NOMO-1 treated with DMSO at 0.1 percent for 48 hours (cell line): ENCODE results near the gene KIF24.
"Not testable (repeated sequence)": the region's sequence is repeated elsewhere in the genome, so short reads cannot be mapped to it uniquely, and the experiment has no call there.

Source experiments
- DNase-seq: peaks from one replicate; lab custom pipeline; 2025; ENCODE audit not compliant: unreplicated experiment; lab: John Stamatoyannopoulos, UW

KIF24 gene

GRCh38 chr9:34328987-34329832 is at the start of gene KIF24, which contains the start of gene NUDT2:
Gene KIF24, minus strand, starts transcription at chr9:34329268. Its CDS starts 17,922 bp downstream, at chr9:34311346.
Gene NUDT2, plus strand, starts transcription at chr9:34329569. Its CDS starts 9,471 bp downstream, at chr9:34339040.
- peak; percentile 100 for DNase-seq

GRCh38 chr9:34378376-34379060 is 49.5 kb upstream of the KIF24 start:
- no peak for DNase-seq

GRCh38 chr9:34377404-34377746 is 48.3 kb upstream of the KIF24 start:
- peak; percentile 41 for DNase-seq

GRCh38 chr9:34376596-34377403 is 47.7 kb upstream of the KIF24 start, which contains the start of gene MYORG:
Gene MYORG, minus strand, starts transcription at chr9:34376898. Its CDS starts 3,955 bp downstream, at chr9:34372943.
- peak; percentile 100 for DNase-seq

GRCh38 chr9:34375901-34376595 is 47.0 kb upstream of the KIF24 start:
- no peak for DNase-seq

GRCh38 chr9:34374905-34375552 is 46.0 kb upstream of the KIF24 start:
- DNase-seq, result no peak

GRCh38 chr9:34374339-34374738 is 45.3 kb upstream of the KIF24 start:
- no peak for DNase-seq

- DNase-seq, result no peak
These were observed 44.7 kb upstream of the KIF24 start for GRCh38 chr9:34373749-34374148.

GRCh38 chr9:34372467-34373011 is 43.5 kb upstream of the KIF24 start:
- DNase-seq, result no peak

- DNase-seq, result no peak
These were observed 42.9 kb upstream of the KIF24 start for GRCh38 chr9:34371886-34372466.

GRCh38 chr9:34370970-34371880 is 42.2 kb upstream of the KIF24 start:
- DNase-seq, result no peak

- no peak for DNase-seq
These were observed 41.4 kb upstream of the KIF24 start for GRCh38 chr9:34370335-34370969.

GRCh38 chr9:34369636-34370035 is 40.6 kb upstream of the KIF24 start:
- no peak for DNase-seq

GRCh38 chr9:34368796-34369195 is 39.7 kb upstream of the KIF24 start:
- not testable (repeated sequence) for DNase-seq

- DNase-seq, result not testable (repeated sequence)
These were observed 38.8 kb upstream of the KIF24 start for GRCh38 chr9:34367751-34368410.

GRCh38 chr9:34366365-34366764 is 37.3 kb upstream of the KIF24 start:
- DNase-seq, result no peak

- no peak for DNase-seq
These were observed 36.2 kb upstream of the KIF24 start for GRCh38 chr9:34365282-34365681.
